Natural killer cell (primary cell): ENCODE data around the gene CLNK. TPM values are rescaled to one million over a fixed set of nuclear protein-coding genes. Genes with fewer than 3 reads are reported as not detected.

Experiments used
- ATAC-seq, 3 donors: fragments of 150-1000 bp in 2 of 3; fragments of 200-7000 bp in 1 of 3; cut with Tn5 transposase; 1 replicate in 1 of 3; 2 replicates in 2 of 3; pipeline ENCODE4 v1.10.0; 2021; ENCODE audit warnings: mild to moderate bottlenecking in 2 of 3, moderate library complexity in 2 of 3
- DNase-seq, 2 donors: peaks; one replicate each; pipeline versions ENCODE4 v3.0.0 to v3.0.0-alpha.2; 2013 to 2021; ENCODE audit warnings: mixed read lengths in 1 of 2
- H3K27ac ChIP-seq: one replicate; pipeline ENCODE4 v1.5.1; 2013; ENCODE audit warnings: mild to moderate bottlenecking, low read length
- H3K27me3 ChIP-seq: one replicate; pipeline ENCODE4 v1.6.1; 2013; ENCODE audit warnings: low read length; ENCODE audit not compliant: control insufficient read depth, insufficient read depth
- H3K36me3 ChIP-seq: one replicate; pipeline ENCODE4 v1.6.1; 2013; ENCODE audit warnings: low read length; ENCODE audit not compliant: control insufficient read depth, insufficient read depth
- H3K4me1 ChIP-seq: one replicate; pipeline ENCODE4 v1.6.1; 2013; ENCODE audit warnings: low read length; ENCODE audit not compliant: control insufficient read depth, insufficient read depth
- H3K4me3 ChIP-seq: one replicate; pipeline ENCODE4 v1.5.1; 2013; ENCODE audit warnings: low read length
- H3K9me3 ChIP-seq: one replicate; pipeline ENCODE4 v1.6.1; 2013; ENCODE audit warnings: low read length; ENCODE audit not compliant: control insufficient read depth, insufficient read depth
- H3K27ac Mint-ChIP-seq, 2 donors: one replicate each; pipeline ENCODE4 v1.8.0; 2022; ENCODE audit warnings: mild to moderate bottlenecking in 2 of 2, mixed read lengths in 2 of 2, moderate library complexity in 1 of 2
- H3K27me3 Mint-ChIP-seq, 2 donors: one replicate each; pipeline ENCODE4 v1.8.0; 2022; ENCODE audit warnings: low read depth in 2 of 2, mixed read lengths in 2 of 2
- H3K36me3 Mint-ChIP-seq: one replicate; pipeline ENCODE4 v1.8.0; 2022; ENCODE audit warnings: mixed read lengths
- H3K4me1 Mint-ChIP-seq, 2 donors: one replicate each; pipeline ENCODE4 v1.8.0; 2022; ENCODE audit warnings: mixed read lengths in 2 of 2
- H3K4me3 Mint-ChIP-seq: one replicate; pipeline ENCODE4 v1.8.0; 2022; ENCODE audit warnings: mild to moderate bottlenecking, moderate library complexity, mixed read lengths
- H3K9me3 Mint-ChIP-seq, 2 donors: one replicate each; pipeline ENCODE4 v1.8.0; 2022; ENCODE audit warnings: mixed read lengths in 2 of 2
- CTCF ChIP-seq: fragments of 200-600 bp; IDR thresholded peaks from one replicate; pipeline ENCODE4 v1.8.0; 2022; ENCODE audit warnings: antibody characterized with exemption
- WGBS: methylation state at CpG from one replicate; pipeline ENCODE4 v1.1.7; 2013; ENCODE audit warnings: missing lambda C conversion rate; ENCODE audit not compliant: insufficient coverage; 5-methylcytosine and 5-hydroxymethylcytosine counted together
- intact Hi-C: fragments of 100-400 bp; cut with micrococcal nuclease; formaldehyde crosslinking; loops from one replicate; pipeline ENCODE4 v1.14.2; 2022
- total RNA-seq, 4 donors: library from RNA; stranded (reverse); fragments of 120-200 nt in 1 of 4; gene quantifications; one replicate each; pipeline versions ENCODE4 v1.2.3 to v1.2.4, GENCODE V29; 2013 to 2022

CLNK gene
- total RNA-seq, 3 donors from 2014 or later (not counting 1 experiment from before 2014, with no cell fraction given), result 1.00 to 1.1 (median 1.0) TPM

- H3K9me3 ChIP-seq, result no peaks in the 10 kb centered on the region
- no peaks in the 10 kb centered on the region for H3K36me3 Mint-ChIP-seq
- no peaks in the 10 kb centered on the region for H3K27me3 Mint-ChIP-seq
- no peak for TF ChIP-seq CTCF
- no peak for DNase-seq
- H3K4me1 ChIP-seq, result no peaks in the 10 kb centered on the region
- 100% methylated on average over 1 of the region's 1 CpG for WGBS
- no peak overlapping the region for H3K27ac ChIP-seq
- no peak overlapping the region for H3K27ac Mint-ChIP-seq
- no peak overlapping the region for H3K4me3 ChIP-seq
- H3K36me3 ChIP-seq, result no peaks in the 10 kb centered on the region
- H3K9me3 Mint-ChIP-seq, result no peaks in the 10 kb centered on the region
- no peak overlapping the region for H3K4me3 Mint-ChIP-seq
- intact Hi-C loops, result no loop called here
- no peaks in the 10 kb centered on the region for H3K4me1 Mint-ChIP-seq
- no peaks in the 10 kb centered on the region for H3K27me3 ChIP-seq
- ATAC-seq, result no peak
Measured at GRCh38 chr4:10694828-10695209, 10.3 kb upstream of the CLNK start.

- H3K27me3 Mint-ChIP-seq, result no peaks in the 10 kb centered on the region
- Histone ChIP-seq H3K27me3 (no peaks in the 10 kb centered on the region), H3K4me1 (no peaks in the 10 kb centered on the region), H3K9me3 (no peaks in the 10 kb centered on the region), H3K27ac (no peak overlapping the region), H3K4me3 (no peak overlapping the region), H3K36me3 (no peaks in the 10 kb centered on the region)
- TF ChIP-seq CTCF, result no peak
- no peak for ATAC-seq
- H3K36me3 Mint-ChIP-seq, result no peaks in the 10 kb centered on the region
- H3K4me3 Mint-ChIP-seq, result no peak overlapping the region
- 90% methylated on average over 3 of the region's 6 CpGs for WGBS
- no peak overlapping the region for H3K27ac Mint-ChIP-seq
- intact Hi-C loops, result no loop called here
- H3K9me3 Mint-ChIP-seq, result no peaks in the 10 kb centered on the region
- DNase-seq, result no peak
- H3K4me1 Mint-ChIP-seq, result no peaks in the 10 kb centered on the region
Measured at GRCh38 chr4:10694151-10694827, 9.7 kb upstream of the CLNK start.

GRCh38 chr4:10691651-10692050 is 7.1 kb upstream of the CLNK start:
- no peaks in the 10 kb centered on the region for H3K36me3 ChIP-seq
- no peaks in the 10 kb centered on the region for H3K4me1 ChIP-seq
- H3K9me3 Mint-ChIP-seq, result no peaks in the 10 kb centered on the region
- ATAC-seq (no peak), DNase-seq (no peak)
- no peak overlapping the region for H3K4me3 ChIP-seq
- no peaks in the 10 kb centered on the region for H3K4me1 Mint-ChIP-seq
- no peaks in the 10 kb centered on the region for H3K9me3 ChIP-seq
- no peak overlapping the region for H3K4me3 Mint-ChIP-seq
- intact Hi-C loops, result no loop called here
- no peak for TF ChIP-seq CTCF
- no peaks in the 10 kb centered on the region for H3K27me3 Mint-ChIP-seq
- H3K27ac ChIP-seq, result no peak overlapping the region
- no peaks in the 10 kb centered on the region for H3K36me3 Mint-ChIP-seq
- WGBS, result 84% methylated on average over 2 of the region's 2 CpGs
- no peaks in the 10 kb centered on the region for H3K27me3 ChIP-seq
- H3K27ac Mint-ChIP-seq, result no peak overlapping the region
